Heart left ventricle (tissue), 13 donors: ENCODE data around the gene ALDH4A1.

Source experiments
- CTCF ChIP-seq, 12 donors: fragments of 200-600 bp; sonication (generic) in 4 of 12; IDR thresholded peaks; one replicate each; pipeline versions ENCODE4 v1.5.0 to v1.8.0; 2018 to 2022; ENCODE audit warnings: antibody characterized with exemption in 12 of 12, mild to moderate bottlenecking in 5 of 12
- POLR2A ChIP-seq, 2 donors: fragments of 450-650 bp; IDR thresholded peaks; one replicate each; pipeline ENCODE4 v1.6.1; 2017; ENCODE audit warnings: antibody characterized with exemption in 2 of 2, mild to moderate bottlenecking in 2 of 2, moderate library complexity in 2 of 2
- donor health status: ischemic (EF 13 %, LVEDD 7.1; RV severe dilation, severe dysfunction).
- donor health status: DM: no; HTN: yes; CAD: no.
- donor health status: DM: no; HTN: no; CAD: no.
- donor health status: ischemic (EF 25% LVEDD 6.9; RV normal size, moderate dysfunction).
- donor health status: ischemic (EF 25% LVEDD 5.7; RV mildly dilated, moderate dysfunction).
- donor health status: ischemic (EF 35%, LVEDD 5.7; RV mildly dilated, moderate dysfunction).
- donor health status: nonischemic (EF 11% LVEDD 7.7; RV severe dilation, severe dysfunction).
- donor health status: DM: yes; HTN: yes; CAD: no.
- donor health status: PGD.
- donor health status: ischemic (EF 29% LVEDD 5.4; RV normal size, mild dysfunction).
- donor health status: nonischemic (EF 23%, LVEDD 6.1; RV moderate dilation, normal function).

- TF ChIP-seq CTCF (IDR thresholded peaks at IDR 0.05) (no peak), POLR2A (IDR thresholded peaks at IDR 0.05) (no peak)
Observed at GRCh38 chr1:18874600-18874999, 27.8 kb downstream of the ALDH4A1 start.
